ENCODE data around the gene PCARE. TPM values are rescaled to one million over a fixed set of nuclear protein-coding genes. Genes with fewer than 3 reads are reported as not detected.

The PCARE gene
- total RNA-seq, 1 experiment from 2014 or later: not detected

- TF ChIP-seq, protein P1, sequence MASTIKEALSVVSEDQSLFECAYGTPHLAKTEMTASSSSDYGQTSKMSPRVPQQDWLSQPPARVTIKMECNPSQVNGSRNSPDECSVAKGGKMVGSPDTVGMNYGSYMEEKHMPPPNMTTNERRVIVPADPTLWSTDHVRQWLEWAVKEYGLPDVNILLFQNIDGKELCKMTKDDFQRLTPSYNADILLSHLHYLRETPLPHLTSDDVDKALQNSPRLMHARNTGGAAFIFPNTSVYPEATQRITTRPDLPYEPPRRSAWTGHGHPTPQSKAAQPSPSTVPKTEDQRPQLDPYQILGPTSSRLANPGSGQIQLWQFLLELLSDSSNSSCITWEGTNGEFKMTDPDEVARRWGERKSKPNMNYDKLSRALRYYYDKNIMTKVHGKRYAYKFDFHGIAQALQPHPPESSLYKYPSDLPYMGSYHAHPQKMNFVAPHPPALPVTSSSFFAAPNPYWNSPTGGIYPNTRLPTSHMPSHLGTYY (CRISPR knock-in tag; IDR thresholded peaks at IDR 0.05): no peak
- TF ChIP-seq CREM (CRISPR knock-in tag; IDR thresholded peaks at IDR 0.05): no peak
- TF ChIP-seq OVOL2 (CRISPR knock-in tag; IDR thresholded peaks at IDR 0.05; ENCODE audit: borderline replicate concordance): no peak
- TF ChIP-seq ESRRA (CRISPR knock-in tag; IDR thresholded peaks at IDR 0.05; ENCODE audit: borderline replicate concordance): no peak
- TF ChIP-seq, protein P2, sequence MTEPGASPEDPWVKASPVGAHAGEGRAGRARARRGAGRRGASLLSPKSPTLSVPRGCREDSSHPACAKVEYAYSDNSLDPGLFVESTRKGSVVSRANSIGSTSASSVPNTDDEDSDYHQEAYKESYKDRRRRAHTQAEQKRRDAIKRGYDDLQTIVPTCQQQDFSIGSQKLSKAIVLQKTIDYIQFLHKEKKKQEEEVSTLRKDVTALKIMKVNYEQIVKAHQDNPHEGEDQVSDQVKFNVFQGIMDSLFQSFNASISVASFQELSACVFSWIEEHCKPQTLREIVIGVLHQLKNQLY (CRISPR knock-in tag; IDR thresholded peaks at IDR 0.05): no peak
- no peak for TF ChIP-seq SMAD4 (CRISPR knock-in tag; IDR thresholded peaks at IDR 0.05)
- TF ChIP-seq, protein P3, sequence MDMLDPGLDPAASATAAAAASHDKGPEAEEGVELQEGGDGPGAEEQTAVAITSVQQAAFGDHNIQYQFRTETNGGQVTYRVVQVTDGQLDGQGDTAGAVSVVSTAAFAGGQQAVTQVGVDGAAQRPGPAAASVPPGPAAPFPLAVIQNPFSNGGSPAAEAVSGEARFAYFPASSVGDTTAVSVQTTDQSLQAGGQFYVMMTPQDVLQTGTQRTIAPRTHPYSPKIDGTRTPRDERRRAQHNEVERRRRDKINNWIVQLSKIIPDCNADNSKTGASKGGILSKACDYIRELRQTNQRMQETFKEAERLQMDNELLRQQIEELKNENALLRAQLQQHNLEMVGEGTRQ (CRISPR knock-in tag; IDR thresholded peaks at IDR 0.05): no peak
- TF ChIP-seq, protein P4, sequence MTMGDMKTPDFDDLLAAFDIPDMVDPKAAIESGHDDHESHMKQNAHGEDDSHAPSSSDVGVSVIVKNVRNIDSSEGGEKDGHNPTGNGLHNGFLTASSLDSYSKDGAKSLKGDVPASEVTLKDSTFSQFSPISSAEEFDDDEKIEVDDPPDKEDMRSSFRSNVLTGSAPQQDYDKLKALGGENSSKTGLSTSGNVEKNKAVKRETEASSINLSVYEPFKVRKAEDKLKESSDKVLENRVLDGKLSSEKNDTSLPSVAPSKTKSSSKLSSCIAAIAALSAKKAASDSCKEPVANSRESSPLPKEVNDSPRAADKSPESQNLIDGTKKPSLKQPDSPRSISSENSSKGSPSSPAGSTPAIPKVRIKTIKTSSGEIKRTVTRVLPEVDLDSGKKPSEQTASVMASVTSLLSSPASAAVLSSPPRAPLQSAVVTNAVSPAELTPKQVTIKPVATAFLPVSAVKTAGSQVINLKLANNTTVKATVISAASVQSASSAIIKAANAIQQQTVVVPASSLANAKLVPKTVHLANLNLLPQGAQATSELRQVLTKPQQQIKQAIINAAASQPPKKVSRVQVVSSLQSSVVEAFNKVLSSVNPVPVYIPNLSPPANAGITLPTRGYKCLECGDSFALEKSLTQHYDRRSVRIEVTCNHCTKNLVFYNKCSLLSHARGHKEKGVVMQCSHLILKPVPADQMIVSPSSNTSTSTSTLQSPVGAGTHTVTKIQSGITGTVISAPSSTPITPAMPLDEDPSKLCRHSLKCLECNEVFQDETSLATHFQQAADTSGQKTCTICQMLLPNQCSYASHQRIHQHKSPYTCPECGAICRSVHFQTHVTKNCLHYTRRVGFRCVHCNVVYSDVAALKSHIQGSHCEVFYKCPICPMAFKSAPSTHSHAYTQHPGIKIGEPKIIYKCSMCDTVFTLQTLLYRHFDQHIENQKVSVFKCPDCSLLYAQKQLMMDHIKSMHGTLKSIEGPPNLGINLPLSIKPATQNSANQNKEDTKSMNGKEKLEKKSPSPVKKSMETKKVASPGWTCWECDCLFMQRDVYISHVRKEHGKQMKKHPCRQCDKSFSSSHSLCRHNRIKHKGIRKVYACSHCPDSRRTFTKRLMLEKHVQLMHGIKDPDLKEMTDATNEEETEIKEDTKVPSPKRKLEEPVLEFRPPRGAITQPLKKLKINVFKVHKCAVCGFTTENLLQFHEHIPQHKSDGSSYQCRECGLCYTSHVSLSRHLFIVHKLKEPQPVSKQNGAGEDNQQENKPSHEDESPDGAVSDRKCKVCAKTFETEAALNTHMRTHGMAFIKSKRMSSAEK (CRISPR knock-in tag; IDR thresholded peaks at IDR 0.05; ENCODE audit: borderline replicate concordance): no peak
- TF ChIP-seq ZNF232 (CRISPR knock-in tag; IDR thresholded peaks at IDR 0.05): no peak
- TF ChIP-seq ZNF263 (CRISPR knock-in tag; IDR thresholded peaks at IDR 0.05; ENCODE audit: low read depth): no peak
- no peak for TF ChIP-seq NR1H2 (CRISPR knock-in tag; IDR thresholded peaks at IDR 0.05)
Measured at GRCh38 chr2:29012211-29012681, 62.1 kb downstream of the PCARE start (continued).

Other genes starting within 250 kb of the PCARE start
- gene TRMT61B, start 204.2 kb downstream of the PCARE start, total RNA-seq (2021): 24.0 to 26.4 TPM (median 24.3 TPM) in 3 replicates
- 92.4 to 112 TPM (median 103 TPM) in 3 replicates for gene WDR43, start 179.9 kb downstream of the PCARE start, total RNA-seq (2021)
- 0.62 to 1.0 TPM (median 1.0 TPM) in 3 replicates for gene TOGARAM2, start 93.2 kb downstream of the PCARE start, total RNA-seq (2021)
- gene CLIP4, start 40.9 kb upstream of the PCARE start, total RNA-seq (2021): 0.21 to 0.62 TPM (median 0.39 TPM) in 3 replicates